Measurements from ENCODE around the gene DEPDC7.
"Not testable (repeated sequence)": the region's sequence is repeated elsewhere in the genome, so short reads cannot be mapped to it uniquely, and the experiment has no call there.

DEPDC7 gene

GRCh38 chr11:33021501-33021900 is 5.8 kb downstream of the DEPDC7 start:
- FAIRE-seq: no peak

GRCh38 chr11:33021937-33022336 is 6.3 kb downstream of the DEPDC7 start:
- DNase-seq (ENCODE audit: insufficient read length, low spot score): no peak
- no peak for FAIRE-seq

More at GRCh38 chr11:33021501-33021900, 5.8 kb downstream of the DEPDC7 start:
- DNase-seq (ENCODE audit: insufficient read length, low spot score): no peak

- DNase-seq (ENCODE audit: insufficient read length, low spot score) (no peak), FAIRE-seq (no peak)
Measured at GRCh38 chr11:33025339-33025722, 9.7 kb downstream of the DEPDC7 start.

- DNase-seq (ENCODE audit: insufficient read length, low spot score) (no peak), FAIRE-seq (no peak)
Measured at GRCh38 chr11:33027233-33027632, 11.6 kb downstream of the DEPDC7 start.

- DNase-seq (ENCODE audit: insufficient read length, low spot score): no peak
- FAIRE-seq: no peak
Measured at GRCh38 chr11:33027846-33028536, 12.3 kb downstream of the DEPDC7 start.

- FAIRE-seq (no peak), DNase-seq (ENCODE audit: insufficient read length, low spot score) (no peak)
Measured at GRCh38 chr11:33028537-33028914, 12.8 kb downstream of the DEPDC7 start.

- DNase-seq (ENCODE audit: insufficient read length, low spot score); FAIRE-seq: not testable (repeated sequence)
Measured at GRCh38 chr11:33029218-33029617, 13.5 kb downstream of the DEPDC7 start.

GRCh38 chr11:33033493-33033892 is 17.8 kb downstream of the DEPDC7 start:
- DNase-seq (ENCODE audit: insufficient read length, low spot score) (no peak), FAIRE-seq (no peak)

- DNase-seq (ENCODE audit: insufficient read length, low spot score): no peak
- FAIRE-seq: peak; percentile 28
Measured at GRCh38 chr11:33035011-33035410, 19.3 kb downstream of the DEPDC7 start.

- FAIRE-seq: peak; percentile 90
Measured at GRCh38 chr11:33039274-33040032, 23.8 kb downstream of the DEPDC7 start, which contains the start of gene TCP11L1. TCP11L1 (plus strand) TSS chr11:33039572; CDS start chr11:33043774, 4,202 bp downstream.

GRCh38 chr11:33040033-33040861 is 24.6 kb downstream of the DEPDC7 start:
- DNase-seq (ENCODE audit: insufficient read length, low spot score) (no peak), FAIRE-seq (no peak)

More at GRCh38 chr11:33039274-33040032, 23.8 kb downstream of the DEPDC7 start, which contains the start of gene TCP11L1:
- DNase-seq (ENCODE audit: insufficient read length, low spot score): peak; percentile 64

- FAIRE-seq (peak; percentile 26), DNase-seq (ENCODE audit: insufficient read length, low spot score) (no peak)
Measured at GRCh38 chr11:33040862-33041453, 25.3 kb downstream of the DEPDC7 start.

- no peak for FAIRE-seq
- DNase-seq (ENCODE audit: insufficient read length, low spot score): no peak
Measured at GRCh38 chr11:33043221-33043830, 27.6 kb downstream of the DEPDC7 start.

GRCh38 chr11:33044285-33044756 is 28.6 kb downstream of the DEPDC7 start:
- DNase-seq (ENCODE audit: insufficient read length, low spot score): no peak
- no peak for FAIRE-seq

- FAIRE-seq (no peak), DNase-seq (ENCODE audit: insufficient read length, low spot score) (no peak)
Measured at GRCh38 chr11:33045551-33046255, 30.0 kb downstream of the DEPDC7 start.

- DNase-seq (ENCODE audit: insufficient read length, low spot score); FAIRE-seq: not testable (repeated sequence)
Measured at GRCh38 chr11:33048701-33049100, 33.0 kb downstream of the DEPDC7 start.

GRCh38 chr11:33049565-33050408 is 34.1 kb downstream of the DEPDC7 start:
- FAIRE-seq: not testable (repeated sequence)

GRCh38 chr11:33052231-33052630 is 36.6 kb downstream of the DEPDC7 start:
- DNase-seq (ENCODE audit: insufficient read length, low spot score) (no peak), FAIRE-seq (no peak)

More at GRCh38 chr11:33049565-33050408, 34.1 kb downstream of the DEPDC7 start:
- DNase-seq (ENCODE audit: insufficient read length, low spot score): not testable (repeated sequence)
